GM10248 (cell line): ENCODE data around the gene COL11A2.

Experiments used
- CTCF ChIA-PET: fragments of 300-600 bp; sonication (Branson Sonifier 250); formaldehyde crosslinking; extraction: SDS; loops from one replicate; lab custom pipeline; 2021; ENCODE audit warnings: antibody characterized with exemption; lab: Yijun Ruan, JAX
- POLR2A ChIA-PET: fragments of 350-650 bp; sonication (Branson Sonifier 250); formaldehyde crosslinking; extraction: SDS; loops from one replicate; lab custom pipeline; 2020; ENCODE audit warnings: antibody characterized with exemption; lab: Yijun Ruan, JAX
- DNase-seq: peaks from one replicate; pipeline ENCODE4 v3.0.0; 2012; ENCODE audit errors: extremely low spot score
- CTCF ChIP-seq: IDR thresholded peaks from 2 replicates; pipeline ENCODE4 v1.5.1; 2012; ENCODE audit warnings: mild to moderate bottlenecking, low read depth; ENCODE audit errors: extremely low read depth, missing control alignments, control extremely low read depth

Gene COL11A2

GRCh38 chr6:33189625-33190448 is 2.4 kb downstream of the COL11A2 start:
- TF ChIP-seq CTCF: no peak
- POLR2A ChIA-PET: no interaction called here
- no peak for DNase-seq
- CTCF ChIA-PET: interaction anchor here (1.1 to 2.1 kb wide), 5 partner anchors 8 to 68 kb away, joined by 3 to 8 read pairs (median 5); no protein-coding TSS in a partner anchor

- POLR2A ChIA-PET: no interaction called here
- TF ChIP-seq CTCF: no peak
- CTCF ChIA-PET: interaction anchor here (1.1 to 2.1 kb wide), 4 partner anchors 8 to 67 kb away, joined by 3 to 8 read pairs (median 6); no protein-coding TSS in a partner anchor
- no peak for DNase-seq
Measured at GRCh38 chr6:33189164-33189563, 3.1 kb downstream of the COL11A2 start.

GRCh38 chr6:33187809-33188208 is 4.5 kb downstream of the COL11A2 start:
- no peak for TF ChIP-seq CTCF
- CTCF ChIA-PET: no interaction called here
- DNase-seq: no peak
- POLR2A ChIA-PET: no interaction called here

GRCh38 chr6:33185654-33186187 is 6.5 kb downstream of the COL11A2 start:
- TF ChIP-seq CTCF: no peak
- CTCF ChIA-PET: interaction anchor here (1.2 kb wide), 1 partner anchor 12 kb away, joined by 6 read pairs; no protein-coding TSS in a partner anchor

GRCh38 chr6:33185190-33185589 is 7.1 kb downstream of the COL11A2 start:
- no peak for DNase-seq
- no peak for TF ChIP-seq CTCF
- POLR2A ChIA-PET: no interaction called here
- CTCF ChIA-PET: no interaction called here

More at GRCh38 chr6:33185654-33186187, 6.5 kb downstream of the COL11A2 start:
- DNase-seq: no peak
- POLR2A ChIA-PET: no interaction called here

- CTCF ChIA-PET: interaction anchor here (0.8 to 3.0 kb wide), 6 partner anchors 10 to 169 kb away, joined by 3 to 16 read pairs (median 3); no protein-coding TSS in a partner anchor
- DNase-seq: no peak
- POLR2A ChIA-PET: no interaction called here
- no peak for TF ChIP-seq CTCF
Measured at GRCh38 chr6:33183071-33183683, 9.1 kb downstream of the COL11A2 start.
